Bronchial epithelial cell (primary cell): ENCODE measurements around the gene P2RY10. TPM values are rescaled to one million over a fixed set of nuclear protein-coding genes. Genes with fewer than 3 reads are reported as not detected.

Experiments
- DNase-seq: peaks from one replicate; pipeline ENCODE4 v3.0.0-alpha.2; 2010; ENCODE audit warnings: low read depth
- FAIRE-seq: peaks from 2 replicates; lab custom pipeline; 2011; peaks lifted over from hg19 to GRCh38; lab: Jason Lieb, UNC
- H3K27me3 ChIP-seq: 2 replicates; pipeline ENCODE4 v1.5.1; 2011; ENCODE audit warnings: low read length; ENCODE audit not compliant: control insufficient read depth, insufficient read depth
- H3K36me3 ChIP-seq: 2 replicates; pipeline ENCODE4 v1.5.1; 2011; ENCODE audit warnings: low read length; ENCODE audit not compliant: control insufficient read depth, insufficient read depth
- H3K4me3 ChIP-seq: 2 replicates; pipeline ENCODE4 v1.5.1; 2011; ENCODE audit warnings: mild to moderate bottlenecking, low read depth, low read length, control low read depth
- CTCF ChIP-seq: IDR thresholded peaks from 2 replicates; pipeline ENCODE4 v1.5.1; 2011; ENCODE audit warnings: mild to moderate bottlenecking, moderate library complexity, low read length, control low read depth, inconsistent platforms; ENCODE audit not compliant: insufficient read depth, severe bottlenecking
- total RNA-seq: library from RNA; depleted of rRNA; stranded (reverse); fragments of >200 nt; gene quantifications from 2 replicates; pipeline ENCODE4 v1.2.1, GENCODE V29; 2014

P2RY10 gene
- total RNA-seq, 1 donor from 2014 or later: not detected

- Histone ChIP-seq H3K36me3 (no peaks in the 10 kb centered on the region), H3K4me3 (no peak overlapping the region), H3K27me3 (no peaks in the 10 kb centered on the region)
- FAIRE-seq: no peak
- DNase-seq: no peak
- no peak for TF ChIP-seq CTCF
Measured at GRCh38 chrX:78944351-78944750, 840 bp upstream of the P2RY10 start.

GRCh38 chrX:78946178-78946931 is 1.2 kb downstream of the P2RY10 start:
- H3K27me3 ChIP-seq: no peaks in the 10 kb centered on the region
- DNase-seq (no peak), FAIRE-seq (no peak)
- no peak for TF ChIP-seq CTCF
- H3K36me3 ChIP-seq: no peaks in the 10 kb centered on the region
- H3K4me3 ChIP-seq: no peak overlapping the region

- no peak overlapping the region for H3K4me3 ChIP-seq
- no peaks in the 10 kb centered on the region for H3K27me3 ChIP-seq
- no peak for TF ChIP-seq CTCF
- no peak for DNase-seq
- H3K36me3 ChIP-seq: no peaks in the 10 kb centered on the region
- no peak for FAIRE-seq
Measured at GRCh38 chrX:78950009-78950835, 5.0 kb downstream of the P2RY10 start.

- H3K27me3 ChIP-seq: no peaks in the 10 kb centered on the region
- no peaks in the 10 kb centered on the region for H3K36me3 ChIP-seq
- no peak for TF ChIP-seq CTCF
- FAIRE-seq: no peak
- DNase-seq: no peak
- H3K4me3 ChIP-seq: no peak overlapping the region
Measured at GRCh38 chrX:78957049-78957767, 12.0 kb downstream of the P2RY10 start.

GRCh38 chrX:78957768-78958130 is 12.6 kb downstream of the P2RY10 start:
- no peaks in the 10 kb centered on the region for H3K27me3 ChIP-seq
- H3K4me3 ChIP-seq: no peak overlapping the region
- no peak for FAIRE-seq
- TF ChIP-seq CTCF: no peak
- no peaks in the 10 kb centered on the region for H3K36me3 ChIP-seq
- DNase-seq: no peak
